Neural crest cell (in vitro differentiated cells): ENCODE measurements around the gene ATAD3B. TPM values are rescaled to one million over a fixed set of nuclear protein-coding genes. Genes with fewer than 3 reads are reported as not detected.
"Not testable (repeated sequence)": the region's sequence is repeated elsewhere in the genome, so short reads cannot be mapped to it uniquely, and the experiment has no call there.

Source experiments
- DNase-seq: peaks from one replicate; pipeline ENCODE4 v3.0.0; 2021; ENCODE audit warnings: low read depth, mixed read lengths, low spot score
- H3K27ac Mint-ChIP-seq: one replicate; pipeline ENCODE4 v1.8.0; 2021; ENCODE audit warnings: mild to moderate bottlenecking, mixed read lengths; ENCODE audit not compliant: unreplicated experiment
- H3K27me3 Mint-ChIP-seq: 2 replicates; pipeline ENCODE4 v1.8.0; 2021; ENCODE audit warnings: low read depth, mild to moderate bottlenecking, mixed read lengths
- H3K36me3 Mint-ChIP-seq: 2 replicates; pipeline ENCODE4 v1.8.0; 2021; ENCODE audit warnings: low read depth, mild to moderate bottlenecking, mixed read lengths
- H3K4me1 Mint-ChIP-seq: 2 replicates; pipeline ENCODE4 v1.8.0; 2021; ENCODE audit warnings: mixed read lengths
- H3K4me3 Mint-ChIP-seq: one replicate; pipeline ENCODE4 v1.8.0; 2021; ENCODE audit warnings: mild to moderate bottlenecking, mixed read lengths
- H3K9me3 Mint-ChIP-seq: 2 replicates; pipeline ENCODE4 v1.8.0; 2021; ENCODE audit warnings: mixed read lengths
- total RNA-seq: library from RNA; stranded (reverse); gene quantifications from 2 replicates; pipeline ENCODE4 v1.2.1, GENCODE V29; 2021
- TF ChIP-seq, protein P1 (sequence below): fragments of 200-600 bp; sonication (generic); conservative IDR thresholded peaks from 2 replicates; pipeline ENCODE4 v1.5.0; 2021; ENCODE audit warnings: antibody characterized with exemption, mild to moderate bottlenecking

Gene ATAD3B
- total RNA-seq, 1 donor from 2014 or later, result 45.1 TPM

DNA sequence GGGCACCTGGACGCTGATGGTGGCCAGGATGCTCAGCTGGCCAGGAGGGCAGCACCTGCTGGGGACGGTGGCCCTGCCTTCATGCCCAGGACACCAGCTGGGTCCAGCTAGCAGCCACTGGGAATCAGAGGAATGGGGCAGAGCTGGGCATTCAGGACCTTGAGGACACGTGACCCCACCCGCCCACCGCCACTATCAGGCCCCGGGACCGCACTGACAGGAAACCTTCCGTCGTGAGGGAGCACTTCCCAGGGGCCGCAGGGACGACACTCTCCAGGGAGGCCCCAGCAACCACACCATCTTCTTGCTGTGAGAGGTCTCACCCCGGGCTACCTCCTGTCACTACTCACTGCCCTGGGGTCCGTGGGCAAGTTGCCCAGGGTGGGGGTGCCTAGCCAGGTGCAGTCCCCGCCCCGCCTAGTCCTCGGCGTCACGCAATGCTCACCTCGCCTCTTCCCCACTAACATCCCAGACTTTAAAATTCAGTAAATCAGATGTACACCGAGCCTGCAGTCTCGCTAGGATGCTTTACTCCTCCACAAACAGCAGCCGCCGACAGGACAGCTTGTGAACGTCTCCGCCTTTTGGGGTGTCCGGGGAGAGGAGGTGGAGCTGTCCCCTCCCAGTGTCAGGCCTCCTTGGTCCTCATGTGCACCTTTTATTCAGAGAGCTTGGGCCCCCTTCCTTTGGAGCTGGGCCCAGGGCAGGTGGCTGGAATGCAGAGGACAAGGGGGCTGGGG, 31.1 kb upstream of the ATAD3B start:
- Mint-ChIP-seq H3K9me3 (no peaks in the 10 kb centered on the region), H3K4me3 (peak overlapping the region; percentile 59), H3K27ac (peak overlapping the region; percentile 19), H3K27me3 (peaks cover 7% of the 10 kb centered on the region), H3K4me1 (peaks cover 4% of the 10 kb centered on the region), H3K36me3 (no peaks in the 10 kb centered on the region)
- TF ChIP-seq, protein P1, sequence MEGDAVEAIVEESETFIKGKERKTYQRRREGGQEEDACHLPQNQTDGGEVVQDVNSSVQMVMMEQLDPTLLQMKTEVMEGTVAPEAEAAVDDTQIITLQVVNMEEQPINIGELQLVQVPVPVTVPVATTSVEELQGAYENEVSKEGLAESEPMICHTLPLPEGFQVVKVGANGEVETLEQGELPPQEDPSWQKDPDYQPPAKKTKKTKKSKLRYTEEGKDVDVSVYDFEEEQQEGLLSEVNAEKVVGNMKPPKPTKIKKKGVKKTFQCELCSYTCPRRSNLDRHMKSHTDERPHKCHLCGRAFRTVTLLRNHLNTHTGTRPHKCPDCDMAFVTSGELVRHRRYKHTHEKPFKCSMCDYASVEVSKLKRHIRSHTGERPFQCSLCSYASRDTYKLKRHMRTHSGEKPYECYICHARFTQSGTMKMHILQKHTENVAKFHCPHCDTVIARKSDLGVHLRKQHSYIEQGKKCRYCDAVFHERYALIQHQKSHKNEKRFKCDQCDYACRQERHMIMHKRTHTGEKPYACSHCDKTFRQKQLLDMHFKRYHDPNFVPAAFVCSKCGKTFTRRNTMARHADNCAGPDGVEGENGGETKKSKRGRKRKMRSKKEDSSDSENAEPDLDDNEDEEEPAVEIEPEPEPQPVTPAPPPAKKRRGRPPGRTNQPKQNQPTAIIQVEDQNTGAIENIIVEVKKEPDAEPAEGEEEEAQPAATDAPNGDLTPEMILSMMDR, result no peak
- DNase-seq, result no peak

DNA sequence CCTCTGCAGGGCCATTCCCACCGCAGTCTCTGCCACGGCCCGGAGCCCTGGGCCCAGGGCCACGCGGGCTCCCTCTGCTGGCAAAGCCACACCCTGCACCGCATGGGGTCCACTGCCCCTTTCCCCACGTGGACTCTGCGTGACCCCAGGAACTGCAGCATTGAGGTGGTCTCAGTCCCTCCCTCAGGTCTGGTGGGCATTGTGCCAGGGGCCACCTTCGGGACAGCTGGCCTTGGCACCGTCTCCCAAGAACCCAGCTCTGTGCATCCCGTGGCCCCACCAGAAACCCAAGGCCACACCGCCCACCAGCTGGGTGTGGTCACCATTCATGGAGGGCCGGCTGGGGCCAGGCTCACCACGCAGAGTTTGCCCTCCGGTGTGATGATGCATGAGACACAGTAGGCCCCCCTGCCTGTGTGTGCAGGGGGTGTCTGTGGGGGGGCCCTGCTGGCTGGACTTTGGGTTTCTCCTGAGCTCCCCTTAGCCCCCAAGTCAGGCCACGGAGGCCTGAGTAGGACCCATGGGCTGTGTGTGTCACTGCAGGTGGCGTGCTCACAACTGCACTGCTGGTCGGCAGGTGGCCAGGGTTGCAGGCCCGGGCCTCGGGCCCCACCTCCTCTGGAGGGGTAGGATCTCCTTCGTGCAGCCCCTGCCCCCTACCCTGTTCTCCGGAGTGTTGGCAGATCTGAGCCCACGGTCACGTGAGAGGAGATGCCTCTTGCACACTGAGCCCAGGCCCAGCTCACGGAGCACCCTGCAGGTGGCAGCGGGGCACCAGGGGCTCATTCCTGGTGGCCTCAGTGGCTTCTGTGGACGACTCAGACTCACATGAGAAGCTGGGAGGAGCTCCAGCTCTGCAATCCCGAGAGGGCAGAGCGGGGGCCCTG, 30.3 kb upstream of the ATAD3B start:
- Mint-ChIP-seq H3K27me3 (peaks cover 4% of the 10 kb centered on the region), H3K27ac (no peak overlapping the region), H3K4me1 (peaks cover 4% of the 10 kb centered on the region), H3K9me3 (no peaks in the 10 kb centered on the region), H3K4me3 (peak overlapping the region; percentile 59), H3K36me3 (no peaks in the 10 kb centered on the region)
- peak; percentile 61 for DNase-seq
- TF ChIP-seq, protein P1, result peak; percentile 80

DNA sequence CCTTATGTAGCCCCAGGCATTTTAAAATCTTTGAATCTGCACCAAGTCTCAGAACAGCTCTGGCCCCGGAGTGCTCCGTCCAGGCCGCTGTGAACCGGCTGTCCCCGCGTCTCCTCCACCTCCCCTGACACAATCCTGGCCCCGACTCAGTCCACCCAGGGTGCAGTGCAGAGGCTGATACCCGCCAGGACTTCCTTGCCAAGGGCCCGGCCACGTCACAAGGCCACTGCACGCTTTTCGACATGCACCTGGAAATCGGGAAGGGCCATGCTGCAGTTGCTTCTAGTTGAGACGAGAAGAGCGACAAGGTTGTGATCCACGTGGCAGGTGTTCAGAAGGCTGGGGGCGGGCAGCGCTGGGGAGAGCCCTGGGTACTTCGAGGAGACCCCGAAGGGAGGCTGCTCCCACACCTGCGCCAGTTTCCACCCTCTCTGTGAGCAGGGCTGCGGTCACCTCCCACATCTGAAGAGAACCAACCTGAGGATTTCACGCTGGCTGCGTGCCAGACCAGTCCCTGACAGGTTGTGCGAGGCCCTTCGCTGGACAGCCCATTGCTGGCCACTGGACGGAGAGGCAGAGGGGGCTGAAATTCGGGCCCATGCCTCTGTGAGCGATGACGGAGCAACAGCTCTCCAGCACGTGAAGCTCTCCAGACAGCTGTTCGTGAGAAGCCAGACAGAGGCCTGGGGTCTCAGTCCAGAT, 29.3 kb upstream of the ATAD3B start:
- DNase-seq, result no peak
- H3K4me3 Mint-ChIP-seq, result no peak overlapping the region
- TF ChIP-seq, protein P1, result no peak
- H3K36me3 Mint-ChIP-seq, result no peaks in the 10 kb centered on the region
- H3K27ac Mint-ChIP-seq, result no peak overlapping the region
- H3K27me3 Mint-ChIP-seq, result no peaks in the 10 kb centered on the region
- peaks cover 4% of the 10 kb centered on the region for H3K4me1 Mint-ChIP-seq
- H3K9me3 Mint-ChIP-seq, result no peaks in the 10 kb centered on the region

DNA sequence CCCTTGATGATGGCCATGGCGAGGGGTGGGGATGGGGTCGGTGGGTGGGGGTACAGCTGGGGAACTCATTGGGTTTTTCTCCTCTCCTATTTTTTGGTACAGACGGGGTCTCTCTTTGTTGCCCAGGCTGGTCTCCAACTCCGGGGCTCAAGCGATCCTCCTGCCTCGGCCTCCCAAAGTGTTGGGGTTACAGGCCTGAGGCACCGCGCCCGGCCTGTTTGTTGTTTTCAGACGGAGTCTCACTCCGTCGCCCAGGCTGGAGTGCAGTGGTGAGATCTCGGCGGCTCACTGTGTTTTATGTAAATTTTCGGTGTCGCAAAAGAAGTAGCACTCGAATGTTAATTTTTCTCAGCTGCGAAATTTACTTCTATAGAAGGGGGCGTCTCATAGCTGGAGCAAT, 24.9 kb upstream of the ATAD3B start:
- not testable (repeated sequence) for H3K27ac Mint-ChIP-seq

DNA sequence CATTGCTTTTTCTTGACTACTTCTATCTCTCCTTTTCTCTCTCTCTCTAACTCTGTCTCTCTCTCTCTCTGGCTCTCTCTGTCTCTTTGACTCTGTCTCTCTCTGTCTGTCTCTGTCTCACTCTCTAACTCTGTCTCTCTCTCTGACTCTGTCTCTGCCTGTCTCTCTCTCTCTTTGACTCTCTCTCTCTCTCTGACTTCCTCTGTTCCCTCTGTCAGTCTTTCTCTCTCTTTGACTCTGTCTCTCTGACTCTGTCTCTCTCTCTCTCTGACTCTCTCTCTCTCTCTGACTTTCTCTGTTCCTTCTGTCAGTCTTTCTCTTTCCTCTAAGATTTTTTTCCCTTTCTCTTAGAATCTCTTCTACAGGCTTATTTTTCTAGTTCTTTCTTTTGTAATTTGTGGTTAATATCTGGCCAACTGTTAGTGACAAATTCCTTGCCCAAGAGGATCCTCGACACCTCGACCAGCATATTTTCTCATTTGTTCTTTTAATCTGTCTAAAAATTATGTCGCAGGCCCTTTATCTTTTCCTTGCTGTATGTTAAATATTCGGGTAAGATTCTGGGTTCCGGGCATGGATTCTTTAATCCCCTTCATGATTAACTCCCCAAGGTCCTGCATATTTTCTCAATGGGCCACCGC, 22.3 kb upstream of the ATAD3B start, which contains the start of gene ATAD3C:
ATAD3C (plus strand) TSS at position 591 of the 641 bp plus-strand sequence. CDS start 995 bp downstream, outside the sequence.
- Mint-ChIP-seq H3K36me3 (no peaks in the 10 kb centered on the region), H3K4me3 (no peak within 1 kb of the TSS), H3K4me1 (no peaks in the 10 kb centered on the region), H3K9me3 (no peaks in the 10 kb centered on the region), H3K27ac (no peak within 1 kb of the TSS), H3K27me3 (peaks cover 7% of the 10 kb centered on the region)
- no peak for DNase-seq
- TF ChIP-seq, protein P1, result no peak

More for the DNA sequence above, 24.9 kb upstream of the ATAD3B start:
- H3K36me3 Mint-ChIP-seq, H3K27me3 Mint-ChIP-seq, H3K4me1 Mint-ChIP-seq, DNase-seq, H3K9me3 Mint-ChIP-seq, H3K4me3 Mint-ChIP-seq: not testable (repeated sequence)

DNA sequence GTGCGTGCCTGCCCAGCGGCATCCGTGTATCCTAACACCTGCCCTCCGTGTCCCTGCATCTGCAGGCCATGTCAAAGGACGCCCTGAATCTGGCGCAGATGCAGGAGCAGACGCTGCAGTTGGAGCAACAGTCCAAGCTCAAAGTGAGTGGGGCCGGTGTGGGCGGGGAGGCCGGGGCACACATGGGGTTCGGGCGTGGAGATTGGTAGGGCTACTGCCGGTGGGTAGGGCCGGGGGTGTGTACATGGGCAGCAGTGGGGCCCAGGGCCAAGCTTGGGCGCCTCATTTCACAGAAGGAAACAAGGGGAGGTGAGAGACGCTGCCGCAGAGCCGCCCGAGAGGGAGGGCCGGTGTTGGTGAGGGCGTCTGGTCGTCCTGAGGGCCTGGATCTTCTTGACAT, 20.9 kb upstream of the ATAD3B start:
- not testable (repeated sequence) for H3K9me3 Mint-ChIP-seq, H3K4me1 Mint-ChIP-seq, H3K36me3 Mint-ChIP-seq, H3K27ac Mint-ChIP-seq, H3K27me3 Mint-ChIP-seq, H3K4me3 Mint-ChIP-seq, DNase-seq
